Measurements from ENCODE around the gene SLC12A5. TPM values are rescaled to one million over a fixed set of nuclear protein-coding genes. Genes with fewer than 3 reads are reported as not detected.
"Not testable (repeated sequence)": the region's sequence is repeated elsewhere in the genome, so short reads cannot be mapped to it uniquely, and the experiment has no call there.

The SLC12A5 gene
- polyA plus RNA-seq, 10 donors, result 0.29 to 1.5 (median 0.81) TPM

DNA sequence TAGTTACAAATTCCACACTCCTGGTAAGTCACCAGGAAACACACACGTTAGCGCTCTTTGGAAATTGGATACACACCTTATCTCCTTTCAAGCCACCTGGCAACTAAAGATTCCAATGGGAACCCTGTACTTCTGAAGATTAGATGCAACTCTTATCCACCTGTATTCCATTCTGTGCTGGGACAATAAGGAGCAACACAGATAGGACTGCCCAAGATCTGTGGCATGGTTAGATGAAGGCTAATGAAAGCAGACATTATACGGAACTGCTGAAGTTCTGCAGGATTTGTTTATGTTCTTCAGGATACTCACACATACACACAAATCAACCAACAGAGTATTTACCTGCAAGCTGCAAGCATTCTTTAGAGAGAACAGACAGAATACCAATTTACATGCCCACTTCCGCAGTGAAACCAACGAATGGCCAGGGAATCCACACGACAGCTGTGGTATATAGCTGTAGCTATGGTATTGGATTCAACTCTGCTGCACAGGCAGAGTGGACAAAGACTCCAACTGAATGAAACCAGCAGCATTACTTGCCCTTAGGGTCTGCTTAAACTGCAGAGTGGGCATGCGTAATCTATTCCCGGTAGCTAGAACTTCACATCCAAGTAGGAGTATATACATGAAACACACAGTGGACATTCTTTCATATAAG, 48.8 kb downstream of the SLC12A5 start:
- DNase-seq, result no peak

DNA sequence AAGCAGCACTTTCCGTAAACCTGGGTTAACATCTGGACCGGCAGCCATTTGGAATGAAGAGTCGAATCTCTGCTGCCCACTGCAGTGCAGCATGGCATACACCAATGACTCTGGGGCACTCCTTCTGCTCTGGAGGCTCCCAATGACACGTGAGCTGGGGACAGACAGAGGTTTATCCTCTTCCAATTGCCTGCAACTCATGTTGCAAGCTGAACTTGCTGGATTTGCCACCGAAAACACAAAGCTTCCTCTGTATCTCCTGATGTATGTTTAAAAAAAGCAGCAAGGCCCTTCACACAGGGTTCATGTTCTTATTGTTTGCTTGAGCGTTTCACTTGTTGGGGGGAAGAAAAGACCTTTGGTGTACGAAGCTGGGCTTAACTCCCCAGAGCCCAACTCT, 49.9 kb downstream of the SLC12A5 start:
- no peak for DNase-seq

DNA sequence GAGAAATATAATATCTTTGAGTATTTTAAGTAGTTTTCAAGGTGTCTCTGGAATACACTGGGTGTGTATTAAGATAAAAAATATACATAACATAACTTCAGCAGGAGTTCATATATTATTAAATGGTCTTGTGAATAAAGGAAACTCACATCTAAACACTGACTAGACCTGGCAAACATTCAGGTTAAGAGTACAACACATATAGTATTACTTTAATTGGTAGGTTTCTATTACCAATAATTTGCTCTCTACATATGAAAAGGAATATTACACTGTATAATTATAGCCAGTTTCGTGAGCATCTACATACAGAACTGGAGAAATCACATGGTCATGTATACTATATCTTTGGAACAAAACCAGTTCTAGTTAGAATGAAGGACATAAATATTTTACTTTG, 52.1 kb downstream of the SLC12A5 start:
- DNase-seq, result no peak

DNA sequence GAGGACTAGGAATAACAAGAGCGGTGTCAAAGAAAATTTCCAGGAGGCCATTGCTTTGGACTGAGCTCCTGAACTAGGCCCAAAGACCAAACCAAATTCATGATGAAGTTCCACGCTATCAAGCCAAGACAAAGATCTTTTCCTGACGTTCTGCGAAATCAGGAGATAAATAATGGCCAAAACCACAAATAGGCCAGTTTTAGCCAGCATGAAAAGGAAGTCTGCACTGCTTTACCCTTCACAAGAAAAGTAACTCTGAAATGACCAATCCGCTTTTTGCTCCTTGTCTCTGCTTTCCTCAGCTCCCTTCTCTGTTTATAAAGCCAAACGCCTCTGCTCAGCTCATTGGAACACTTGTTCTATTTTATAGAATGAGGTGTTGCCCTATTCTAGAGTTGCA, 54.1 kb downstream of the SLC12A5 start:
- DNase-seq, result no peak

DNA sequence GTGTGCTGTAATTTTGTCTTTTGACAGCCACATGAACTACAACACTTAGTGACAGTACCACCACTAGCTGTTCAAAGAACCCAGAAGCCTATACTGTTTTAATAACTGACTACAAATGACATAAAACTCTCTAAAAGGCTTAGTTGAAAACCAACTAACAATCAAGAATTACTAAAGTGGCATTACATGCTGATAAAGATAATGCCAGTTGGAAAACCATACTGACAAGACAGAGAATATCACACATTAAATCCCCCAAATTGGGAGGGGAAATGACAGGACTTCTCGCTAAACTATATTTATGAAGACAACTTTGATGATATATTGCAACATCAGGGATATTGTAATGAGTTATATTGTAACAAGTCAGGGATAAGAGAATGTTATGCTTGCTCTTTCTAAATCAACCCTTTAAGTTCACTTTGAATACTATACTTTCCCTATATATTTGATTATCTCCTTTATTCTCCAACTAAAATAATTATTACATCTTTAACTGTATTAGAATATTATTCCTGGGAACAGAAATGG, 54.6 kb downstream of the SLC12A5 start:
- DNase-seq, result no peak

DNA sequence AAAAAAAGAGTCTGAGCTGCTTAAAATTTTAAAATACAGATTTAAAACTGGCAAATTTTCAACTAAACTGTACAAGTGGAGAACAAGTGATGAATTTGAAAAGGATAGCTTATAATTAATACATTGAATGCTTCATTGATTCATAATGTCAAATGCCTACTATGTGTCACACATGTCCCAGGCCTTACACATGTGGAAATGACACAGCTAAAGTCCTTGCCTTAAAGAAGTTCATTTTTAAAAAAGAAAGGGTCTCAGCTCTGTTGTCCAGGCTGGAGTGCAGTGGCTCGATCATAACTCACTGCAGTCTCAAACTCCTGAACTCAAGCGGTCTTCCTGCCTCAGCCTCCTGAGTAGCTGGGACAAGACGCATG, 55.8 kb downstream of the SLC12A5 start:
- DNase-seq, result no peak

GRCh38 chr20:46085179-46085851, 56.3 kb downstream of the SLC12A5 start:
- DNase-seq, result peak in 1 of 3 donors; percentile 46

GRCh38 chr20:46087161-46087560, 58.1 kb downstream of the SLC12A5 start:
- DNase-seq, result no peak

DNA sequence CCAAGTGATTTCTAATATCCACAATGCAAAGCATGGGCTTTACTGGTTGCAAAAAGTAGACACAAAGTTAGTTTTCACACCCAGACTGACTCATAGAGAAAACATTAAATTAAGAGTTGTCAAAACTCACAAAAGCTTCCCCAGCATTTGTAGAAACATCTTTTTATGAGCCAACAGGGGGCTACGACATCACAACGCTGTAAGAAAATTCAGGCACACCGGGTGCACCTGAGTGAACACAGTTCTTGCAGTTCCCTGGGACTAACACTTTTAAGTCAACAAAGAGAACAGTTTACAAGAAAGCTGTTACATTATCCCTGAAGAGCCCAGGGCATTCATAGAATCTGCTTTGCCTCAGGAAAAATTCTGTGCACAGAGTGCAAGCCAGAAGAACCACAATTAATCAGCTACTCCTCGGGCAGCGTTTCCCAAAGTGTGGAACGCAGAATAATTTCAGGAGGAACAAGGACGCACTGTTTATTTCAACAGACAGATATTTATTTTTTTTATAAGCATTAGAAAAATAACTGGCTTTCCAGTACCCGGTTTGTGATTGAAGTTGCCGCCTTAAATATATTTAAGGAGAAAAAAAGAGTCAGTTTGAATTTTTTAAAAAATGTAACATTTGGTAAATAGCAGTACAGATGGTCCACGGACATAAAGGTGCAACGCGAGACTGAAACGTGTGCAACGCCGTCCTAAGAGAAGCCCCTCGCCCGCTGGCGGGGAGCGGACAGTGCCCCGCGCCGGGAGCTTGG, 59.6 kb downstream of the SLC12A5 start:
- peak in 1 of 3 donors; percentile 13 for DNase-seq

DNA sequence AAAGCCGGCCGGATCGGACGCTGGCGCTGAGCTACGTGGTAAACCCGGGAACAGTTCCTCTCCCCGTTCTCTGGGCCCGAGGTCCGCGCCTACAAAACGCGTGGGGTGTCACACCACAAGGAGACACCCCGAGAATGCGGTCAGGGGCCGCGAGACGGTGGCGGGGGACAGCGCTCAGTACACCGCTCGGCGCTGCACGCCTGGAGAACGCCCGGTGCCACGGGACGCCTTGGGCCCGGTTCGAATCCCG, 60.1 kb downstream of the SLC12A5 start:
- DNase-seq, result no peak

GRCh38 chr20:46089417-46090388, 60.7 kb downstream of the SLC12A5 start, which contains the start of gene NCOA5:
NCOA5 (minus strand) TSS chr20:46089962; CDS start chr20:46079424, 10,538 bp downstream.
- peak; percentile 96 to 100 (median 96) for DNase-seq

DNA sequence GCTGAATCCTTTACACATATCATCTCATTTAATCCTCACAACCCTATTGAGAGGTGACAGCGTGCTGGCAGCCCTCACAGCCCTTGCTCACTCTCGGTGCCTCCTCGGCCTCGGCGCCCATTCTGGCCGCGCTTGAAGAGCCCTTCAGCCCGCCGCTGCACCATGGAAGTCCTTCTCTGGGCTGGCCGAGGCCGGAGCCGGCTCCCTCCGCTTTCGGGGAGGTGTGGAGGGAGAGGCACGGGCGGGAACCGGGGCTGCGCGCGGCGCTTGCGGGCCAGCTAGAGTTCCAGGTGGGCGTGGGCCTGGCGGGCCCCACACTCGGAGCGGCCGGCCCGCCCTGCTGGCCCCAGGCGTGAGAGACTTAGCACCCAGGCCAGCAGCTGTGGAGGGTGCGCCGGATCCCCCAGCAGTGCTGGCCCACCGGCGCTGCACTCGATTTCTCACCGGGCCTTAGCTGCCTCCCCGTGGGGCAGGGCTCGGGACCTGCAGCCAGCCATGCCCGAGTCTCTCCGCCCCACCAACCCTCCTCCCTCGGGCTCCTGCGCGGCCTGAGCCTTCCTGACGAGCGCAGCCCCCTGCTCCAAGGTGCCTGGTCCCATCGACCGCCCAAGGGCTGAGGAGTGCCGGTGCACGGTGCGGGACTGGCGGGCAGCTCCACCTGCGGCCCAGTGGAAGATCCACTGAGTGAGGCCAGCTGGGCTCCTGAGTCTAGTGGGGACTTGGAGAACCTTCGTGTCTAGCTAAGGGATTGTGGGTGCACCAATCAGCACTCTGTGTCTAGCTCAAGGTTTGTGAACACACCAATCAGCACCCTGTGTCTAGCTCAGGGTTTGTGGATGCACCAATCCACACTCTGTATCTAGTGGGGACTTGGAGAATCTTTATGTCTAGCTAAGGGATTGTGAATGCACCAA, 62.9 kb downstream of the SLC12A5 start:
- not testable (repeated sequence) for DNase-seq

- no peak for DNase-seq
These were observed 64.5 kb downstream of the SLC12A5 start for GRCh38 chr20:46093531-46093930.

GRCh38 chr20:46099491-46100287, 70.7 kb downstream of the SLC12A5 start:
- DNase-seq, result no peak

GRCh38 chr20:46100444-46100843, 71.4 kb downstream of the SLC12A5 start:
- not testable (repeated sequence) for DNase-seq

GRCh38 chr20:46100988-46101387, 72.0 kb downstream of the SLC12A5 start:
- DNase-seq, result no peak

- no peak for DNase-seq
These were observed 72.9 kb downstream of the SLC12A5 start for GRCh38 chr20:46101957-46102356.

DNA sequence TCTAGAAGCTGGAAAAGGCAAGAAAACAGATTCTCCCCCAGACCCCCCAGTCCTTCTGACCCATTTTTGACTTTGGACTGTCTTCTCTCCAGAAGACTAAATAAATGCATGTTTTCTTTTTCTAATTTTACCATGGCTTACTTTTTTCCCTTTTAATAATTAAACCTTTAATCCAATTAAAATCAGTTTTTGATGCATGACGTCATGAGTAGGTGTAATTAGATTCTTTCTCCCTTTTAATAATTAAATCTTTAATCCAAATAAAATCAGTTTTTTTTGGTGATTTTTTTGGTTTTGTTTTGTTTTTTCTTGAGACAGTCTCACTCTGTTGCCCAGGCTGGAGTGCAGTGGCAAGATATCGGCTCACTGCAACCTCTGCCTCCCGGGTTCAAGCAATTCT, 73.9 kb downstream of the SLC12A5 start:
- DNase-seq, result no peak

DNA sequence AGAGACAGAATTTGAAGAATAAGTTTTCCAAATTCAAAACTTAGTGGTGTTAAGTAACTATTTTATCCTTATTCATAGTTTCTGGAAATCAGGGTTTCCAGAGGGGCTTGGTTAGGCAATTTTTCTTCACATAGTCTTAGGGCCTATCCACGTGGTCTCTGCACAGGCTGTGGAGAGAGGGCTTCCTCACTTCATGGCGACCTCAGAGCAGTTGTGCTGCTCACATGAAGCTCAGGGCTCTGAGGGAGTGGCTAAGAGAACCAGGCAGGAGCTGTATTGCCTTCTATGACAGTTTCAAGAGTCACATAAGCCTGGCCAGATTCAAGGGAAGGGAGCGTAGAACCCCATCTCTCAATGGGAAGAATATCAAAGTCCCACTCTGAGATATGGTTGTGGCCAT, 75.2 kb downstream of the SLC12A5 start:
- no peak for DNase-seq

GRCh38 chr20:46107061-46107460, 78.0 kb downstream of the SLC12A5 start:
- DNase-seq, result no peak
